Measurements from ENCODE around the gene GAB2.

DNA sequence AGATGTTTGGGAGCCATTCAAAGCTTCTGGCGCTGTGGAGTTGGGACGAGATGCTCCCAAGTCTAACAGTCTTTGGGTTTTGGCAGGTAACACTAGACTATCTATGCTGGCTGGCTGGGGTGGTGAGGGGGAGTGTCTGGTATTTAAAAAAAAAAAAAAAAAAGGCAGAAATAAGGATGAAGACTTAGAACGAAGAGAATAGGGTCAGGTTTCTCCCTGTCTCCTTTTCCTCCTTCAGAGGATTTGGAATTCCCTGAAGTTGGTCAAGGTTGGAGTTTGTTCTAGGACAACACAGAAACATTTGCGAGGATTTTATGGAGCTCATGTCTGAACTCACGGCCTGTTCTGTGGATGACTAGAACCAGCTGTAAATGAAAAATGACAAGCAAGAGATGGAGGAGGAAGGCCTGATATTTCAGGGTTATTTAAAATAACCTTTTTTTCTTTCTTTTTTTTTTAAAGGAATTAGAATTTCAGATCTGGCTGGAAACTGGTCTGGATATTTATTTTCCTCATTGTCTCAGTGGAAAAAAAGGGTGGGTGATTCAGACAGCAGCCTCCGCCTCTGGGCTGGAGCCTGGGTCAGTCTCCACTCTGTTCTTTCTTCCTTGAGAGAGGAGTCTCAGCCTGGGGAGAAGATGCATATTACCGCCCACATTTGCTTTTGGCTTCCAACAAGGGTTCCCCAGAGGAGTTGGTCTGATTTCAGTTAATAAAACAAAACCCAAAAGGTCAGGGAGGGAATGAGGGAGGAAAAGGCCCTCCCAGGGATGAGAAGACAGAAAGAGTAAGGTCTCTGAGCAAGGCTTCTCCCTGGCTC is 148.8 kb downstream of the GAB2 start:
- TF ChIP-seq, protein P1, sequence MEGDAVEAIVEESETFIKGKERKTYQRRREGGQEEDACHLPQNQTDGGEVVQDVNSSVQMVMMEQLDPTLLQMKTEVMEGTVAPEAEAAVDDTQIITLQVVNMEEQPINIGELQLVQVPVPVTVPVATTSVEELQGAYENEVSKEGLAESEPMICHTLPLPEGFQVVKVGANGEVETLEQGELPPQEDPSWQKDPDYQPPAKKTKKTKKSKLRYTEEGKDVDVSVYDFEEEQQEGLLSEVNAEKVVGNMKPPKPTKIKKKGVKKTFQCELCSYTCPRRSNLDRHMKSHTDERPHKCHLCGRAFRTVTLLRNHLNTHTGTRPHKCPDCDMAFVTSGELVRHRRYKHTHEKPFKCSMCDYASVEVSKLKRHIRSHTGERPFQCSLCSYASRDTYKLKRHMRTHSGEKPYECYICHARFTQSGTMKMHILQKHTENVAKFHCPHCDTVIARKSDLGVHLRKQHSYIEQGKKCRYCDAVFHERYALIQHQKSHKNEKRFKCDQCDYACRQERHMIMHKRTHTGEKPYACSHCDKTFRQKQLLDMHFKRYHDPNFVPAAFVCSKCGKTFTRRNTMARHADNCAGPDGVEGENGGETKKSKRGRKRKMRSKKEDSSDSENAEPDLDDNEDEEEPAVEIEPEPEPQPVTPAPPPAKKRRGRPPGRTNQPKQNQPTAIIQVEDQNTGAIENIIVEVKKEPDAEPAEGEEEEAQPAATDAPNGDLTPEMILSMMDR (IDR thresholded peaks at IDR 0.05; ENCODE audit: borderline replicate concordance, extremely low read depth, low read length, poor library complexity, severe bottlenecking), result no peak
- no peak for TF ChIP-seq EZH2 (IDR thresholded peaks at IDR 0.05; ENCODE audit: borderline replicate concordance, low read depth, low read length, severe bottlenecking)

Measured in DND-41 (cell line).